ENCODE data around the gene LRMDA. TPM values are rescaled to one million over a fixed set of nuclear protein-coding genes. Genes with fewer than 3 reads are reported as not detected.

LRMDA gene
- total RNA-seq, 1 donor from 2014 or later, result not detected

GRCh38 chr10:75712242-75712880, 280.9 kb downstream of the LRMDA start:
- Mint-ChIP-seq H3K36me3 (ENCODE audit: low read depth) (no peaks in the 10 kb centered on the region), H3K4me1 (no peaks in the 10 kb centered on the region), H3K27ac (no peak overlapping the region), H3K4me3 (no peak overlapping the region), H3K9me3 (no peaks in the 10 kb centered on the region), H3K27me3 (peaks cover 20% of the 10 kb centered on the region)
- no peak for DNase-seq
- TF ChIP-seq CTCF (IDR thresholded peaks at IDR 0.05), result no peak
- intact Hi-C loops (cut with micrococcal nuclease), result no loop called here
- CTCF ChIA-PET, result no interaction called here
- no peak for ATAC-seq (ENCODE audit: low read depth)
- POLR2A ChIA-PET, result no interaction called here

- H3K36me3 Mint-ChIP-seq (ENCODE audit: low read depth), result no peaks in the 10 kb centered on the region
- ChIA-PET CTCF (no interaction called here), POLR2A (no interaction called here)
- no peaks in the 10 kb centered on the region for H3K4me1 Mint-ChIP-seq
- no peak overlapping the region for H3K4me3 Mint-ChIP-seq
- no peak for DNase-seq
- H3K27me3 Mint-ChIP-seq, result peaks cover 9% of the 10 kb centered on the region
- intact Hi-C loops (cut with micrococcal nuclease), result no loop called here
- no peak for TF ChIP-seq CTCF (IDR thresholded peaks at IDR 0.05)
- no peaks in the 10 kb centered on the region for H3K9me3 Mint-ChIP-seq
- no peak for ATAC-seq (ENCODE audit: low read depth)
- H3K27ac Mint-ChIP-seq, result no peak overlapping the region
Observed at GRCh38 chr10:75716506-75716905, 285.1 kb downstream of the LRMDA start.

- intact Hi-C loops (cut with micrococcal nuclease), result no loop called here
- Mint-ChIP-seq H3K9me3 (no peaks in the 10 kb centered on the region), H3K36me3 (ENCODE audit: low read depth) (no peaks in the 10 kb centered on the region), H3K4me3 (no peak overlapping the region), H3K4me1 (no peaks in the 10 kb centered on the region), H3K27me3 (peaks cover 6% of the 10 kb centered on the region), H3K27ac (no peak overlapping the region)
- ATAC-seq (ENCODE audit: low read depth), result no peak
- ChIA-PET POLR2A (no interaction called here), CTCF (no interaction called here)
- no peak for TF ChIP-seq CTCF (IDR thresholded peaks at IDR 0.05)
- no peak for DNase-seq
Observed at GRCh38 chr10:75717126-75717916, 285.9 kb downstream of the LRMDA start.

GRCh38 chr10:75718991-75719390, 287.6 kb downstream of the LRMDA start:
- H3K4me3 Mint-ChIP-seq, result no peak overlapping the region
- TF ChIP-seq CTCF (IDR thresholded peaks at IDR 0.05), result no peak
- H3K27me3 Mint-ChIP-seq, result no peaks in the 10 kb centered on the region
- DNase-seq (no peak), ATAC-seq (ENCODE audit: low read depth) (no peak)
- ChIA-PET CTCF (no interaction called here), POLR2A (no interaction called here)
- H3K9me3 Mint-ChIP-seq, result no peaks in the 10 kb centered on the region
- no peak overlapping the region for H3K27ac Mint-ChIP-seq
- no peaks in the 10 kb centered on the region for H3K36me3 Mint-ChIP-seq (ENCODE audit: low read depth)
- no peaks in the 10 kb centered on the region for H3K4me1 Mint-ChIP-seq
- intact Hi-C loops (cut with micrococcal nuclease), result no loop called here

- intact Hi-C loops (cut with micrococcal nuclease), result no loop called here
- H3K36me3 Mint-ChIP-seq (ENCODE audit: low read depth), result no peaks in the 10 kb centered on the region
- no peak for ATAC-seq (ENCODE audit: low read depth)
Observed at GRCh38 chr10:75720157-75720556, 288.7 kb downstream of the LRMDA start.

More at GRCh38 chr10:75720157-75720556, 288.7 kb downstream of the LRMDA start:
- POLR2A ChIA-PET, result no interaction called here
- DNase-seq, result no peak
- no peaks in the 10 kb centered on the region for H3K9me3 Mint-ChIP-seq
- H3K4me1 Mint-ChIP-seq, result no peaks in the 10 kb centered on the region
- H3K27me3 Mint-ChIP-seq, result no peaks in the 10 kb centered on the region
- no peak overlapping the region for H3K27ac Mint-ChIP-seq
- CTCF ChIA-PET, result no interaction called here
- H3K4me3 Mint-ChIP-seq, result no peak overlapping the region
- TF ChIP-seq CTCF (IDR thresholded peaks at IDR 0.05), result no peak

Measured in activated B cell treated with CpG ODN at 0.5 μM for 24 hours (primary cell).